ENCODE data around the gene FAM20A.
"Not testable (repeated sequence)": the region's sequence is repeated elsewhere in the genome, so short reads cannot be mapped to it uniquely, and the experiment has no call there.

The FAM20A gene

GRCh38 chr17:68492394-68493054, 108.6 kb downstream of the FAM20A start:
- DNase-seq (ENCODE audit: low read depth in 2 of 2) = not testable (repeated sequence)

DNA sequence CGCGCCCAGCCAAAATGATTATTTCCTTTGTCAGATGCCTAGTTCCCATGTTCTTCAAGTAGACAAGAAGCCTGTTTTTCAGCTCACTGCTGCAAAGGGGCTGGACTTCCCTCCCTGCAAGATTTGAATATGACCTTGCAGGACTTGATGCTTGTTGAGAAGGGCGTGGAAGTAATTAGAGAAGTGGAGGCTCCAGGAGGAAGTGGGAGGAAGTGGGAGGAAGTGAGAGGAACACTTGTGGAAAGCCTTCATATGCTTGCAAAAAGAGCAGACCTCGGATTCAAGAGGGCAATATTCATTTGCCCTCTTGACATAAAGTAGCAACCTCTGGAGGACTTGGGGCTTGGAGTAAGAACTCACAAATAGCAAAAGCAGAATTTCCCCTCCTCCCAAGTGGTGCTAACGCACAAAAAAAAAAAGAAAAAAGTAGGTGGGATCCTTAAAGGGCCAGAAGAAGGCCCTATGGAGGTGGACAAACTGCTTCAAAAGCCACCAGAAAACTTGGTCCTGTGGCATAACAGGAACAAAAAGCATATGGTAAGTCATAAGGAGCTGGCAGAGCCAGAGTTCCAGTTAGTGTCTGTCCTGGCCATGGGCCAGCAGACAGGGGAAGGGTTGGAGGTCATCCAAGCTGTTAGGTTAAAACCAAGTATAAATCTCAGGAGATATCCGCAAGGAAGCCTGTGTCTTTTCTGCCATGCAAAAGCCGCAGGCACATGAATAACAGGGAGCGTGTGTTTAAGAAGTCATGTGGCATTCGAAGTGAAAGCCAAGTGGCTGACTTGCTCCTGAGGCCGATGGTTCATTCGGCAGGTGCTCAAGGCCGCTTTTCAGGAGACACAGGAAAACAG, 109.6 kb downstream of the FAM20A start:
- no peak for DNase-seq (ENCODE audit: low read depth in 2 of 2)

DNA sequence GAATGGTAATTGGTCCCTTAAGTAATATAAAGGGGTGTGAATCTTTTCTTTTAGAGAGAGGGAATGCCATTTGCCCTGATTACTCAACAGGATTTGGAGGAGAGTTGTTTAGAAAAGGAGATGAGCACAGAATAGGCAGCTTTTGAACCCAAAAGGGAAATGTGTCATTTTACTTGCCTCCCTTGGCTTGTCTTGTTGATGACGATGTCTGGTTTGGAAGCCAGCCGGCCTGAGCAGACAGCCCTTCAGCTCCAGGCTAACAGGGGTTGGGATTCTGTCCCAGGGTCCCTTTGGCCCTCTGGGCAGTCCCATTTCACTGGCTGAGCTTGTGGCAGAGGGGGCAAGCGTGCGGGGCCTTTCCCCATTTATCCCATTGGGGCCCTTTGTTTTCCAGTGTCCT, 111.2 kb downstream of the FAM20A start:
- no peak for DNase-seq (ENCODE audit: low read depth in 2 of 2)
